Hematopoietic multipotent progenitor cell (in vitro differentiated cells): Measurements from ENCODE around the gene PHF19. TPM values are rescaled to one million over a fixed set of nuclear protein-coding genes. Genes with fewer than 3 reads are reported as not detected.
A peak's percentile ranks its signal among the peaks of the same experiment; 100 is the strongest.

Experiments used
- DNase-seq, 3 donors: peaks; one replicate each; pipeline ENCODE4 v3.0.0-alpha.2; 2011 to 2015; ENCODE audit warnings: low read depth in 2 of 3, low spot score in 2 of 3
- total RNA-seq: library from RNA; depleted of rRNA; stranded (reverse); fragments of >200 nt; gene quantifications from one replicate; pipeline ENCODE4 v1.2.3, GENCODE V29; 2012

PHF19 gene
- total RNA-seq = 45.2 TPM

- no peak for DNase-seq
These were observed at the start of gene PHF19 for GRCh38 chr9:120876842-120877240. PHF19 (minus strand) TSS chr9:120877188; CDS start chr9:120874741, 2,447 bp downstream.

GRCh38 chr9:120926397-120926928, 49.5 kb upstream of the PHF19 start, which contains the start of gene TRAF1:
TRAF1 (minus strand) TSS chr9:120926796; CDS start chr9:120926075, 721 bp downstream.
- peak in 2 of 3 donors; percentile 62 to 66 for DNase-seq

GRCh38 chr9:120925535-120926396, 48.8 kb upstream of the PHF19 start:
- peak; percentile 53 to 72 (median 58) for DNase-seq

- no peak for DNase-seq
These were observed 47.9 kb upstream of the PHF19 start for GRCh38 chr9:120924698-120925534.

- no peak for DNase-seq
These were observed 46.8 kb upstream of the PHF19 start for GRCh38 chr9:120923620-120924328.

GRCh38 chr9:120922404-120923195, 45.6 kb upstream of the PHF19 start:
- no peak for DNase-seq

- no peak for DNase-seq
These were observed 44.7 kb upstream of the PHF19 start for GRCh38 chr9:120921661-120922181.

GRCh38 chr9:120920806-120921178, 43.8 kb upstream of the PHF19 start:
- no peak for DNase-seq

- no peak for DNase-seq
These were observed 43.1 kb upstream of the PHF19 start for GRCh38 chr9:120919843-120920805.

GRCh38 chr9:120918931-120919842, 42.2 kb upstream of the PHF19 start:
- no peak for DNase-seq

- no peak for DNase-seq
These were observed 41.2 kb upstream of the PHF19 start for GRCh38 chr9:120917929-120918762.

GRCh38 chr9:120916991-120917880, 40.2 kb upstream of the PHF19 start:
- DNase-seq = no peak

- no peak for DNase-seq
These were observed 39.6 kb upstream of the PHF19 start for GRCh38 chr9:120916588-120916987.

- peak in 1 of 3 donors; percentile 39 for DNase-seq
These were observed 39.0 kb upstream of the PHF19 start for GRCh38 chr9:120915854-120916470.

GRCh38 chr9:120914953-120915352, 38.0 kb upstream of the PHF19 start:
- no peak for DNase-seq
